CD4-positive, alpha-beta T cell treated with Interferon alpha-2 for 1 hour (primary cell): ENCODE results near the gene MBL2.

Source experiments
- DNase-seq, 2 donors: peaks; one replicate each; pipeline ENCODE4 v3.0.0-alpha.2; 2020 to 2022

Gene MBL2

DNA sequence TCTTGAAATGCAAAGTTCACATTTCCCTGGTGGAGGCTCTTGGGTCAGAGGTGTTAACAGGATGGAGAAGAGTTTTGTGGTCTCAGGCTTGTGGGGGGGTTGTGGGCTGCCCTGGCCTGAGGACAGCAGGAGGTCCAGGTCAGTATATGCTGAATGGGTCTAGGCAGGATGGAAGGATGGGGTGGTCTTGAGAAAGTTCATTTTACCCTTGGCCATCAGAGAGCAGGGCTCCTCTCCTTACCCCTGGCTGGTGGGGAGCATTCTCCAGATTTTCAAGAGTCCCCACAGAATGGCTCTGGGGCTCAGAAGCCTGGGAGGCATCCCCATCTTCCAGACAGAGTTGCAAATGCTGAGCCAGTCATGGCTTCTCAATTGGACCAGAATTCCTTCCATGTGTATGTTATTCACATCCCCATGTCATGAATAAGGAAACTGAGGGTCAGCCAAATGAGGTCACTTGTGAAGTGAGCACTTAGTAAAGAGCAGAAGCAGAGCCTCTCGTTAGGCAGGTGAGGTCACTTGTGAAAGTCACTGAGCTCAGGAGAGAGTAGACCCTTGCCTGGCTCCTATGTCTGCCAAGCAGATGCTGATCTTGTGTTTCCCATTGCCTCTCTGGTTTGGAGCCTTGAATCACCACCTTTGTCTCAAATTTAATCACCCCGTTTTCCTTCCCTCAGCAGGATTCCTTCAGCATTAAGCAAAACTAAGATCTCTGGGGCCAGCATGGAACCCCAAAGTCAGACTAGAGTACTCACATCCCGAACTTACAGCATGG is 33.0 kb downstream of the MBL2 start:
- no peak for DNase-seq

DNA sequence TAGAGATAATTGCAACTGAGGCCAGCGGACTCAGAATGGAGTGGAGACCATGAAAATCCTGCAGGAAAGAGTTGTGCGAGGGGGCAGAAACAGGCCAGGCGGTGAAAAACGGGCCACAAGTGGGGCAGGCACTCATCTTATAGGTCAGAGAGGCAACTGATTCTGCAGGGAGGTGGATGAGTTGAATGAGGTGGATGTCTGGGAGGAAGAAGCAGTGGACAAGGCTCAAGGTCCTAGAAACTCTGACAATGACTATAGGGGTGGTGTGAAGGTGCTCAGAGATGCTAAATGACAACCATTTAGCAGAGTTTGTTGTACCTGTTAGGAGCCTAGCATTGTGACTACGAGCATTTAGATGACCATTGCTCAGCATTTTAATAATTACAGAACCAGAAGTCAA is 33.6 kb downstream of the MBL2 start:
- DNase-seq, result no peak

DNA sequence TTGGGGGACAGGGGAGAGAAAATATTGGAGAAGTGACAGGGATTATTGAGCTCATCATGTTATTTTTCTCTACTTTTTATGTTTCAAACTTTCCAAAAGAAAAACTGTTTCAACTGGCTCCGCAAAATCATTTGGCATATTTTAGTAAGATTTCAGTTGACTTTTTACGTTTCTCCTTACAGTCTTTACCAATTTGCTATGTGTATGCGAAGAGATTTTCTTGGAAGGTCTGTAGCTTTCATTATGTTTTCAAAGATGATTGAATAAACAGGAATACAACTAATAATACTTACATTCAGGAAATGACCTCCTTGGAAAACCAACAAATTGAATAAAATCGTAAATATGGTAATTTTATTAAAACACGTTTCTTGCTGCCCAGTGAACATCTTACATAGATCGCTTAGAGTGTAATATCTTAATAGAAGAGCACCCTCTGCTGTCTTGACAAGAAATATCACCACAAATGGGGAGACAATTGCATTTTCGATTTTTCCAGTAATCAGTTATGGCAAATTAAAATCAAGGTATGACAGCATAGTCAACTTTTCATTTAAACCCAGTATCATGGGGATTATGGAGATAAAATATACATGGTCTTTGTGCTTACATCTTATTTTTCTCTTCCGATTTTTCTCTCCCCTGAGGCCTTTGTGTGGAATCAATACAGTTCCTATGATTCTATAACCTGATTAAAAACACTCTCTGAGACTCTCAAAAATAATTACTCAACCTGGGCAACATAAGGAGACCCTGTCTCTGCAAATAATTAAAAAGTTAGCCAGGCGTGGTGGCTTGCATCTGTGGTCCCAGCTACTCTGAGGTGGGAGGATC is 43.1 kb downstream of the MBL2 start:
- no peak for DNase-seq

DNA sequence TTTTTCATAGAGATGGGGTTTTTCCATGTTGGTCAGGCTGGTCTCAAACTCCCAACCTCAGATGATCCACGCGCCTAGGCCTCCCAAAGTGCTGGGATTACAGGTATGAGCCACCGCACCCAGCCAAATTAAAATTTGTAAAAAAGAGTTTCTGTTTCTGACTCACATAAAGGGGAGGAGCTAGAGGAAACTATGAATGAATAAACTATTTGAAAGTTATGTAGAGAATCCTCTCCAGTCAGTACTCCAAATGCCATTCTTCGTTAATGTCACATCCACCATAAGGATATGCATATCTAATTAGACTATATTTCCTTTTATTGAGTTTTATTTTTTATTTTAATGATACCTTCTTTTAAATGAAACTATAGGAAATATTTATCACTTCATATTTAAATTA is 52.6 kb downstream of the MBL2 start:
- DNase-seq, result no peak
